Measurements from ENCODE around the gene SHROOM3.

GRCh38 chr4:76831711-76832373 lies 396.8 kb downstream of the SHROOM3 start:
- TF ChIP-seq CTCF (IDR thresholded peaks at IDR 0.05) (no peak), POLR2A (IDR thresholded peaks at IDR 0.05) (no peak)

Data from adrenal gland (tissue), 5 donors.